Liver (tissue), 9 donors: ENCODE results near the gene HS3ST3B1. TPM values are rescaled to one million over a fixed set of nuclear protein-coding genes. Genes with fewer than 3 reads are reported as not detected.

Source experiments
- DNase-seq: peaks from one replicate; pipeline ENCODE4 v3.0.0-alpha.2; 2017; ENCODE audit warnings: low spot score
- H3K27ac ChIP-seq, 2 donors: one replicate each; pipeline ENCODE4 v1.7.0; 2013; ENCODE audit warnings: inconsistent platforms in 2 of 2, low read length in 2 of 2, control low read depth in 1 of 2, low read depth in 1 of 2, mild to moderate bottlenecking in 1 of 2
- H3K27me3 ChIP-seq, 4 donors: one replicate each; pipeline versions ENCODE4 v1.6.1 to v1.7.0; 2013; ENCODE audit warnings: low read length in 3 of 4, inconsistent platforms in 1 of 4, mild to moderate bottlenecking in 1 of 4, moderate library complexity in 1 of 4; ENCODE audit not compliant: control insufficient read depth in 4 of 4, insufficient read depth in 4 of 4
- H3K36me3 ChIP-seq, 4 donors: one replicate each; pipeline versions ENCODE4 v1.6.1 to v1.7.0; 2013; ENCODE audit warnings: low read length in 3 of 4, mild to moderate bottlenecking in 3 of 4, low read depth in 1 of 4, moderate library complexity in 1 of 4; ENCODE audit not compliant: control insufficient read depth in 4 of 4, insufficient read depth in 3 of 4
- H3K4me1 ChIP-seq, 4 donors: one replicate each; pipeline versions ENCODE4 v1.6.1 to v1.7.0; 2013; ENCODE audit warnings: low read length in 3 of 4, mild to moderate bottlenecking in 3 of 4, moderate library complexity in 1 of 4; ENCODE audit not compliant: control insufficient read depth in 4 of 4, insufficient read depth in 4 of 4
- H3K4me3 ChIP-seq, 3 donors: one replicate each; pipeline versions ENCODE4 v1.6.1 to v1.7.0; 2013; ENCODE audit warnings: low read length in 3 of 3, control low read depth in 1 of 3, low read depth in 1 of 3, mild to moderate bottlenecking in 1 of 3
- H3K9ac ChIP-seq, 2 donors: one replicate each; pipeline ENCODE4 v1.7.0; 2013; ENCODE audit warnings: low read length in 2 of 2, mild to moderate bottlenecking in 2 of 2, moderate library complexity in 2 of 2, control low read depth in 1 of 2, low read depth in 1 of 2
- H3K9me3 ChIP-seq, 4 donors: one replicate each; pipeline versions ENCODE4 v1.6.1 to v1.7.0; 2013; ENCODE audit warnings: low read length in 3 of 4; ENCODE audit not compliant: control insufficient read depth in 4 of 4
- EGR1 ChIP-seq, 2 donors: IDR thresholded peaks; 2 replicates each; pipeline ENCODE4 v1.6.1; 2016 to 2018; ENCODE audit warnings: antibody characterized with exemption in 2 of 2, low read depth in 2 of 2
- FOXA1 ChIP-seq: IDR thresholded peaks from 2 replicates; pipeline ENCODE4 v1.6.1; 2016; ENCODE audit warnings: antibody characterized with exemption
- FOXA2 ChIP-seq: IDR thresholded peaks from 2 replicates; pipeline ENCODE4 v1.6.1; 2016; ENCODE audit warnings: antibody characterized with exemption
- GABPA ChIP-seq, 2 donors: IDR thresholded peaks in 1 of 2; conservative IDR thresholded peaks in 1 of 2; 2 replicates each; pipeline ENCODE4 v1.6.1; 2016; ENCODE audit warnings: antibody characterized with exemption in 2 of 2, mild to moderate bottlenecking in 1 of 2, moderate library complexity in 1 of 2
- HNF4A ChIP-seq, 2 donors: conservative IDR thresholded peaks; 2 replicates each; pipeline ENCODE4 v1.6.1; 2016; ENCODE audit warnings: antibody characterized with exemption in 2 of 2, mild to moderate bottlenecking in 2 of 2
- HNF4G ChIP-seq: IDR thresholded peaks from 2 replicates; pipeline ENCODE4 v1.6.1; 2016; ENCODE audit warnings: antibody characterized with exemption
- RXRA ChIP-seq, 2 donors: IDR thresholded peaks; 2 replicates each; pipeline ENCODE4 v1.6.1; 2017 to 2018; ENCODE audit warnings: antibody characterized with exemption in 2 of 2, mild to moderate bottlenecking in 1 of 2
- TAF1 ChIP-seq: conservative IDR thresholded peaks from 2 replicates; pipeline ENCODE4 v1.6.1; 2016; ENCODE audit warnings: antibody characterized with exemption, mild to moderate bottlenecking
- YY1 ChIP-seq: IDR thresholded peaks from 2 replicates; pipeline ENCODE4 v1.6.1; 2016; ENCODE audit warnings: antibody characterized with exemption, mild to moderate bottlenecking
- WGBS: extraction: QIAGEN DNeasy Blood & Tissue Kit; methylation state at CpG from one replicate; pipeline ENCODE4 v1.1.7; 2013; 5-methylcytosine and 5-hydroxymethylcytosine counted together
- polyA plus RNA-seq, 2 donors: library from polyadenylated mRNA; stranded (reverse) in 1 of 2; unstranded in 1 of 2; fragments of 200-250 nt in 1 of 2; fragments of >200 nt in 1 of 2; fragmentation: Nextera tagmentation in 1 of 2; extraction: Ambion mirVana in 1 of 2; gene quantifications; one replicate each; pipeline versions ENCODE4 v1.2.1 to v1.2.3, GENCODE V29; 2013 to 2015
- total RNA-seq, 2 donors: library from RNA; depleted of rRNA; stranded (reverse); fragments of >200 nt; gene quantifications; one replicate each; pipeline ENCODE4 v1.2.3, GENCODE V29; 2014
- TF ChIP-seq, protein P1 (sequence below): IDR thresholded peaks from 2 replicates; pipeline ENCODE4 v1.6.1; 2016; ENCODE audit warnings: antibody characterized with exemption, mild to moderate bottlenecking
- TF ChIP-seq, protein P2 (sequence below): IDR thresholded peaks from 2 replicates; pipeline ENCODE4 v1.6.1; 2016; ENCODE audit warnings: antibody characterized with exemption
- TF ChIP-seq, protein P3 (sequence below): fragments of 150-350 bp; IDR thresholded peaks from 2 replicates; pipeline ENCODE4 v1.5.1; 2017; ENCODE audit warnings: improper control_type of control experiment, low read depth, low read length; ENCODE audit not compliant: missing input control
- TF ChIP-seq, protein P4 (sequence below): IDR thresholded peaks from 2 replicates; pipeline ENCODE4 v1.6.1; 2016; ENCODE audit warnings: antibody characterized with exemption
- donor health status: healthy.
- donor health status: healthy.
- donor health status: healthy.
- donor health status: healthy.
- donor health status: healthy.

Gene HS3ST3B1
- total and polyA plus RNA-seq, 4 donors = 11.9 to 33.5 (median 22.4) TPM

DNA sequence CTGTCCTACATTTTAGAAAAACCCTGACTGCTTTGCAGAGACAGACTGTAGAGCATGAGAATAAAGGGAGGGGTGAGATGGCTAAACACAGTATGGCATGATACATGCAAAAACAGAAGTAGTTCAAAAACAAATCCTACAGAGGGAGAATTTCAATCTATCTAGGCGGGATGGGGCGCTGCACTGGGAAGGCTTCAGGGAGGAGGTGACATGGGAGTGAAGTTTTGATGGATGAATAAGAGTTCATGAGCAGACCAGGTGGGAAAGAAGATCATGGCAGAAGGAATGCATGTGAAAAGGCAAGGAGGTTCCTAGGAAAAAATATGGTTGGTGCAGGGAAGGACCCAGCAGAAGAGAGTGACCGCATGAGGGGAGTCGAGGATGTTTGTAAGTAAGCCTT, 19.2 kb downstream of the HS3ST3B1 start:
- peak overlapping the region in 1 of 2 donors; percentile 77 for H3K27ac ChIP-seq

DNA sequence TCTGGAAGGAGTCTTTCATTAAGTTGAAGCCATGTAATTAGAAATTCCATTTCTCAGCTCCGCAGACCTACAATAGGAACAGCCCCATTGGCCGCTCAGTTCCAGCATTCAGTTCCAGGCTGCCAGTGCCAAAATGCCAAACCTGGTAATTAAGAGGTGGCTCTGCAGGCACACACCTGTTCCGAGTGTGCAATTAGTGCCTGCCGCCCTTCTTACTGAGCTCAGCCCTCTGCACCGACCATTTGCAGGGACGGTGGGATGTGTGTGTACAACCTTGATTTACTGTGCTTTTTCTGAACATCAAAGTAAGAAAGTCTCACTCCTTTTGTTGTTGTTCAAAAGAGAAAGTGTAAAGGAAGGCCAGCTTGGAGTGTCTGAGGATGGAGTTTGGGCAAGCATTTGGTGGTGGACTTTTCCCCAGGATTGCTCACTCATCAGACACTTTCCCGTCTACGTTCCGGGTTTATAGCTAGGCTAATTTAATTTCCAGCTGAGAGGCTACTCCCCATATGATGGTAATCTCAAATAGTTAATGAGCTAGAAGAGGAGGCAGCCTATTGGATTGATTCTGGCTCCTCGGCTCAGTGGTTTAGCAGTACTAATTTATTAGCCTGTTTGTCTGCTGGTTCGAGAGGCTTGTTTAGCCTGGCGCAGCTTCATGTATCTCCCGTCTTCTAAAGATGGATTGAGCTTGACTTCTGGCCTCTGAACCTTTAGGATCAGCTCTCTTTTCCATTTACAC, 20.0 kb downstream of the HS3ST3B1 start:
- Histone ChIP-seq H3K9me3 (no peaks in the 10 kb centered on the region), H3K4me3 (no peak overlapping the region), H3K27ac (peak overlapping the region; percentile 74 to 77), H3K27me3 (no peaks in the 10 kb centered on the region), H3K4me1 (peaks cover 9 to 69% (median 56%) of the 10 kb centered on the region in 4 donors), H3K36me3 (no peaks in the 10 kb centered on the region), H3K9ac (peak overlapping the region in 1 of 2 donors; percentile 16)
- whole genome bisulfite sequencing = 51% methylated on average over 13 of the region's 13 CpGs
- DNase-seq = no peak
- no peak for TF ChIP-seq GABPA (IDR thresholded peaks at IDR 0.05 in 1 of 2, conservative IDR thresholded peaks at IDR 0.05 in 1 of 2)
- no peak for TF ChIP-seq FOXA1
- TF ChIP-seq HNF4G = no peak
- TF ChIP-seq, protein P1, sequence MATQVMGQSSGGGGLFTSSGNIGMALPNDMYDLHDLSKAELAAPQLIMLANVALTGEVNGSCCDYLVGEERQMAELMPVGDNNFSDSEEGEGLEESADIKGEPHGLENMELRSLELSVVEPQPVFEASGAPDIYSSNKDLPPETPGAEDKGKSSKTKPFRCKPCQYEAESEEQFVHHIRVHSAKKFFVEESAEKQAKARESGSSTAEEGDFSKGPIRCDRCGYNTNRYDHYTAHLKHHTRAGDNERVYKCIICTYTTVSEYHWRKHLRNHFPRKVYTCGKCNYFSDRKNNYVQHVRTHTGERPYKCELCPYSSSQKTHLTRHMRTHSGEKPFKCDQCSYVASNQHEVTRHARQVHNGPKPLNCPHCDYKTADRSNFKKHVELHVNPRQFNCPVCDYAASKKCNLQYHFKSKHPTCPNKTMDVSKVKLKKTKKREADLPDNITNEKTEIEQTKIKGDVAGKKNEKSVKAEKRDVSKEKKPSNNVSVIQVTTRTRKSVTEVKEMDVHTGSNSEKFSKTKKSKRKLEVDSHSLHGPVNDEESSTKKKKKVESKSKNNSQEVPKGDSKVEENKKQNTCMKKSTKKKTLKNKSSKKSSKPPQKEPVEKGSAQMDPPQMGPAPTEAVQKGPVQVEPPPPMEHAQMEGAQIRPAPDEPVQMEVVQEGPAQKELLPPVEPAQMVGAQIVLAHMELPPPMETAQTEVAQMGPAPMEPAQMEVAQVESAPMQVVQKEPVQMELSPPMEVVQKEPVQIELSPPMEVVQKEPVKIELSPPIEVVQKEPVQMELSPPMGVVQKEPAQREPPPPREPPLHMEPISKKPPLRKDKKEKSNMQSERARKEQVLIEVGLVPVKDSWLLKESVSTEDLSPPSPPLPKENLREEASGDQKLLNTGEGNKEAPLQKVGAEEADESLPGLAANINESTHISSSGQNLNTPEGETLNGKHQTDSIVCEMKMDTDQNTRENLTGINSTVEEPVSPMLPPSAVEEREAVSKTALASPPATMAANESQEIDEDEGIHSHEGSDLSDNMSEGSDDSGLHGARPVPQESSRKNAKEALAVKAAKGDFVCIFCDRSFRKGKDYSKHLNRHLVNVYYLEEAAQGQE = peak; percentile 20
- no peak for TF ChIP-seq EGR1 (IDR thresholded peaks at IDR 0.05; ENCODE audit: low read depth in 2 of 2)
- TF ChIP-seq RXRA (IDR thresholded peaks at IDR 0.05) = no peak

More for the DNA sequence above, 19.2 kb downstream of the HS3ST3B1 start:
- DNase-seq = no peak
- H3K36me3 ChIP-seq = peaks cover 0 to under 1% (median 0%) of the 10 kb centered on the region in 4 donors
- 96% methylated on average over 4 of the region's 4 CpGs for WGBS
- TF ChIP-seq, protein P2, sequence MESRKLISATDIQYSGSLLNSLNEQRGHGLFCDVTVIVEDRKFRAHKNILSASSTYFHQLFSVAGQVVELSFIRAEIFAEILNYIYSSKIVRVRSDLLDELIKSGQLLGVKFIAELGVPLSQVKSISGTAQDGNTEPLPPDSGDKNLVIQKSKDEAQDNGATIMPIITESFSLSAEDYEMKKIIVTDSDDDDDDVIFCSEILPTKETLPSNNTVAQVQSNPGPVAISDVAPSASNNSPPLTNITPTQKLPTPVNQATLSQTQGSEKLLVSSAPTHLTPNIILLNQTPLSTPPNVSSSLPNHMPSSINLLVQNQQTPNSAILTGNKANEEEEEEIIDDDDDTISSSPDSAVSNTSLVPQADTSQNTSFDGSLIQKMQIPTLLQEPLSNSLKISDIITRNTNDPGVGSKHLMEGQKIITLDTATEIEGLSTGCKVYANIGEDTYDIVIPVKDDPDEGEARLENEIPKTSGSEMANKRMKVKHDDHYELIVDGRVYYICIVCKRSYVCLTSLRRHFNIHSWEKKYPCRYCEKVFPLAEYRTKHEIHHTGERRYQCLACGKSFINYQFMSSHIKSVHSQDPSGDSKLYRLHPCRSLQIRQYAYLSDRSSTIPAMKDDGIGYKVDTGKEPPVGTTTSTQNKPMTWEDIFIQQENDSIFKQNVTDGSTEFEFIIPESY = no peak
- TF ChIP-seq FOXA1 (no peak), GABPA (IDR thresholded peaks at IDR 0.05 in 1 of 2, conservative IDR thresholded peaks at IDR 0.05 in 1 of 2) (no peak), TAF1 (no peak), HNF4G (no peak), FOXA2 (no peak), HNF4A (conservative IDR thresholded peaks at IDR 0.05) (no peak), YY1 (no peak)
- TF ChIP-seq, protein P3, sequence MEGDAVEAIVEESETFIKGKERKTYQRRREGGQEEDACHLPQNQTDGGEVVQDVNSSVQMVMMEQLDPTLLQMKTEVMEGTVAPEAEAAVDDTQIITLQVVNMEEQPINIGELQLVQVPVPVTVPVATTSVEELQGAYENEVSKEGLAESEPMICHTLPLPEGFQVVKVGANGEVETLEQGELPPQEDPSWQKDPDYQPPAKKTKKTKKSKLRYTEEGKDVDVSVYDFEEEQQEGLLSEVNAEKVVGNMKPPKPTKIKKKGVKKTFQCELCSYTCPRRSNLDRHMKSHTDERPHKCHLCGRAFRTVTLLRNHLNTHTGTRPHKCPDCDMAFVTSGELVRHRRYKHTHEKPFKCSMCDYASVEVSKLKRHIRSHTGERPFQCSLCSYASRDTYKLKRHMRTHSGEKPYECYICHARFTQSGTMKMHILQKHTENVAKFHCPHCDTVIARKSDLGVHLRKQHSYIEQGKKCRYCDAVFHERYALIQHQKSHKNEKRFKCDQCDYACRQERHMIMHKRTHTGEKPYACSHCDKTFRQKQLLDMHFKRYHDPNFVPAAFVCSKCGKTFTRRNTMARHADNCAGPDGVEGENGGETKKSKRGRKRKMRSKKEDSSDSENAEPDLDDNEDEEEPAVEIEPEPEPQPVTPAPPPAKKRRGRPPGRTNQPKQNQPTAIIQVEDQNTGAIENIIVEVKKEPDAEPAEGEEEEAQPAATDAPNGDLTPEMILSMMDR = no peak
- TF ChIP-seq, protein P4, sequence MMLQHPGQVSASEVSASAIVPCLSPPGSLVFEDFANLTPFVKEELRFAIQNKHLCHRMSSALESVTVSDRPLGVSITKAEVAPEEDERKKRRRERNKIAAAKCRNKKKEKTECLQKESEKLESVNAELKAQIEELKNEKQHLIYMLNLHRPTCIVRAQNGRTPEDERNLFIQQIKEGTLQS = no peak
- TF ChIP-seq, protein P1 = no peak
- peaks cover 9 to 68% (median 54%) of the 10 kb centered on the region in 4 donors for H3K4me1 ChIP-seq
- no peak overlapping the region for H3K4me3 ChIP-seq
- no peaks in the 10 kb centered on the region for H3K9me3 ChIP-seq
- no peaks in the 10 kb centered on the region for H3K27me3 ChIP-seq
- no peak overlapping the region for H3K9ac ChIP-seq
